Spleen (tissue), 11 donors: ENCODE results near the gene BARHL1. TPM values are rescaled to one million over a fixed set of nuclear protein-coding genes. Genes with fewer than 3 reads are reported as not detected.

Experiments
- DNase-seq: peaks from one replicate; pipeline ENCODE4 v3.0.0-alpha.2; 2020
- H3K27ac ChIP-seq, 8 donors: fragments of 200-600 bp; sonication (generic) in 7 of 8; 1 replicate in 4 of 8; 2 replicates in 4 of 8; pipeline versions ENCODE4 v1.5.0 to v1.8.0; 2016 to 2021; ENCODE audit warnings: inconsistent platforms in 4 of 8, mild to moderate bottlenecking in 4 of 8, moderate library complexity in 1 of 8
- H3K27me3 ChIP-seq, 7 donors: fragments of 200-600 bp; sonication (generic) in 6 of 7; replicated peaks in 1 of 7; 1 replicate in 4 of 7; 2 replicates in 3 of 7; pipeline versions ENCODE4 v1.5.0 to v1.8.0; 2016 to 2021; ENCODE audit warnings: inconsistent platforms in 3 of 7, mild to moderate bottlenecking in 1 of 7
- H3K36me3 ChIP-seq, 6 donors: fragments of 200-600 bp; sonication (generic) in 5 of 6; 1 replicate in 4 of 6; 2 replicates in 2 of 6; pipeline versions ENCODE4 v1.5.0 to v1.8.0; 2016 to 2021; ENCODE audit warnings: inconsistent platforms in 2 of 6
- H3K4me1 ChIP-seq, 6 donors: fragments of 200-600 bp; sonication (generic) in 5 of 6; 1 replicate in 3 of 6; 2 replicates in 3 of 6; pipeline versions ENCODE4 v1.5.0 to v1.8.0; 2016 to 2021; ENCODE audit warnings: inconsistent platforms in 3 of 6
- H3K4me3 ChIP-seq, 8 donors: fragments of 200-600 bp; sonication (generic) in 7 of 8; 1 replicate in 4 of 8; 2 replicates in 4 of 8; pipeline versions ENCODE4 v1.5.0 to v1.8.0; 2016 to 2021; ENCODE audit warnings: inconsistent platforms in 4 of 8, mild to moderate bottlenecking in 4 of 8, moderate library complexity in 2 of 8
- H3K9me3 ChIP-seq, 8 donors: fragments of 200-600 bp; sonication (generic) in 7 of 8; 1 replicate in 4 of 8; 2 replicates in 4 of 8; pipeline versions ENCODE4 v1.5.0 to v1.8.0; 2016 to 2021; ENCODE audit warnings: inconsistent platforms in 4 of 8
- CTCF ChIP-seq, 11 experiments: fragments of 200-600 bp in 7 of 11; fragments of 450-650 bp in 4 of 11; sonication (generic) in 4 of 11; IDR thresholded peaks in 8 of 11; conservative IDR thresholded peaks in 3 of 11; 1 replicate in 7 of 11; 2 replicates in 4 of 11; pipeline versions ENCODE4 v1.4.0 to v1.8.0; 2016 to 2021; ENCODE audit warnings: antibody characterized with exemption in 11 of 11, inconsistent platforms in 4 of 11, mild to moderate bottlenecking in 1 of 11
- POLR2A ChIP-seq, 3 donors: fragments of 450-650 bp; IDR thresholded peaks; one replicate each; pipeline ENCODE4 v1.5.1; 2017; ENCODE audit warnings: antibody characterized with exemption in 3 of 3, mild to moderate bottlenecking in 1 of 3
- POLR2AphosphoS5 ChIP-seq, 3 donors: sonication (generic); formaldehyde crosslinking; IDR thresholded peaks; one replicate each; pipeline ENCODE4 v1.5.1; 2017; ENCODE audit warnings: antibody characterized with exemption in 3 of 3
- WGBS, 5 donors: extraction: QIAGEN DNeasy Blood & Tissue Kit in 3 of 5; methylation state at CpG; one replicate each; pipeline versions ENCODE4 v1.1.5 to v1.1.7; 2013 to 2018; 5-methylcytosine and 5-hydroxymethylcytosine counted together
- intact Hi-C: fragments of 100-400 bp; cut with DNase I; formaldehyde crosslinking; loops from one replicate; pipeline ENCODE4 v1.15.0; 2023; ENCODE audit warnings: low total_unique reads
- polyA plus RNA-seq, 3 donors: library from polyadenylated mRNA; stranded (reverse); fragments of 200-250 nt; gene quantifications; one replicate each; pipeline ENCODE4 v1.2.1, GENCODE V29; 2013
- total RNA-seq, 7 donors: library from RNA; depleted of rRNA in 3 of 7; stranded (reverse); fragments of >200 nt in 3 of 7; fragmentation: NEBNext Ultra II Directional in 4 of 7; extraction: Animal tissue kit (Norgen Biotek cat#: 25700) in 4 of 7; gene quantifications; one replicate each; pipeline versions ENCODE4 v1.1.0 to v1.2.1, GENCODE V29; 2016 to 2021
- donor health status: healthy with polysubstance abuse.
- donor health status: DM: no; HTN: no; CAD: no; lungs with moderate emphysema.
- donor health status: DM: no; HTN: no; CAD: no.
- donor health status: Bipolar disorder and iron deficiency.
- donor health status: healthy.
- donor health status: DM: no; HTN: no; CAD: no.
- donor health status: DM: yes; HTN: yes; CAD: no.

BARHL1 gene
- total and polyA plus RNA-seq, 10 donors = not detected

- no peaks in the 10 kb centered on the region for H3K9me3 ChIP-seq
- intact Hi-C loops = no loop called here
- H3K27ac ChIP-seq = no peak overlapping the region
- no peaks in the 10 kb centered on the region for H3K27me3 ChIP-seq
- H3K4me1 ChIP-seq = no peaks in the 10 kb centered on the region
- H3K36me3 ChIP-seq = peaks cover 3 to 94% (median 55%) of the 10 kb centered on the region in 6 donors
- TF ChIP-seq POLR2A (IDR thresholded peaks at IDR 0.05) (no peak), POLR2AphosphoS5 (IDR thresholded peaks at IDR 0.05) (no peak), CTCF (IDR thresholded peaks at IDR 0.05 in 8 of 11, conservative IDR thresholded peaks at IDR 0.05 in 3 of 11) (no peak)
- WGBS, 5 donors = 94 to 97% (median 96%) methylated on average over 11 of the region's 11 CpGs
- no peak for DNase-seq
- H3K4me3 ChIP-seq = no peak overlapping the region
Measured at GRCh38 chr9:132627594-132627993, 45.2 kb downstream of the BARHL1 start.

- no peak for DNase-seq
- no peak for TF ChIP-seq POLR2A (IDR thresholded peaks at IDR 0.05)
- TF ChIP-seq CTCF (IDR thresholded peaks at IDR 0.05 in 8 of 11, conservative IDR thresholded peaks at IDR 0.05 in 3 of 11) = no peak
- Histone ChIP-seq H3K4me3 (no peak overlapping the region), H3K36me3 (peaks cover 3 to 87% (median 53%) of the 10 kb centered on the region in 6 donors), H3K27ac (no peak overlapping the region), H3K27me3 (no peaks in the 10 kb centered on the region), H3K9me3 (no peaks in the 10 kb centered on the region), H3K4me1 (no peaks in the 10 kb centered on the region)
- intact Hi-C loops = no loop called here
- 82 to 91% (median 87%) methylated on average over 8 of the region's 8 CpGs for WGBS, 5 donors
Measured at GRCh38 chr9:132628746-132629145, 46.3 kb downstream of the BARHL1 start.

- intact Hi-C loops = no loop called here
- TF ChIP-seq POLR2AphosphoS5 (IDR thresholded peaks at IDR 0.05) (no peak), POLR2A (IDR thresholded peaks at IDR 0.05) (no peak), CTCF (IDR thresholded peaks at IDR 0.05 in 8 of 11, conservative IDR thresholded peaks at IDR 0.05 in 3 of 11) (no peak)
- Histone ChIP-seq H3K27ac (no peak overlapping the region), H3K9me3 (no peaks in the 10 kb centered on the region), H3K27me3 (no peaks in the 10 kb centered on the region), H3K4me1 (no peaks in the 10 kb centered on the region), H3K4me3 (no peak overlapping the region), H3K36me3 (peaks cover 3 to 79% (median 49%) of the 10 kb centered on the region in 6 donors)
- WGBS, 5 donors = 93 to 95% (median 93%) methylated on average over 9 of the region's 9 CpGs
- DNase-seq = no peak
Measured at GRCh38 chr9:132630116-132630515, 47.7 kb downstream of the BARHL1 start.

GRCh38 chr9:132630811-132631210 lies 48.4 kb downstream of the BARHL1 start:
- Histone ChIP-seq H3K27me3 (no peaks in the 10 kb centered on the region), H3K4me1 (no peaks in the 10 kb centered on the region), H3K36me3 (peaks cover 3 to 77% (median 47%) of the 10 kb centered on the region in 6 donors), H3K4me3 (no peak overlapping the region), H3K27ac (no peak overlapping the region), H3K9me3 (no peaks in the 10 kb centered on the region)
- no peak for TF ChIP-seq POLR2A (IDR thresholded peaks at IDR 0.05)
- TF ChIP-seq CTCF (IDR thresholded peaks at IDR 0.05 in 8 of 11, conservative IDR thresholded peaks at IDR 0.05 in 3 of 11) = no peak
- no peak for TF ChIP-seq POLR2AphosphoS5 (IDR thresholded peaks at IDR 0.05)
- WGBS, 5 donors = 95 to 98% (median 96%) methylated on average over 3 of the region's 3 CpGs
- intact Hi-C loops = no loop called here
- DNase-seq = no peak
